NOMO-1 (cell line): ENCODE results near the gene CPA5.
"Not testable (repeated sequence)": the region's sequence is repeated elsewhere in the genome, so short reads cannot be mapped to it uniquely, and the experiment has no call there.

ENCODE experiments used
- DNase-seq, 2 experiments: peaks; one replicate each; lab custom pipeline; 2025; ENCODE audit not compliant: unreplicated experiment in 2 of 2; lab: John Stamatoyannopoulos, UW

CPA5 gene

DNA sequence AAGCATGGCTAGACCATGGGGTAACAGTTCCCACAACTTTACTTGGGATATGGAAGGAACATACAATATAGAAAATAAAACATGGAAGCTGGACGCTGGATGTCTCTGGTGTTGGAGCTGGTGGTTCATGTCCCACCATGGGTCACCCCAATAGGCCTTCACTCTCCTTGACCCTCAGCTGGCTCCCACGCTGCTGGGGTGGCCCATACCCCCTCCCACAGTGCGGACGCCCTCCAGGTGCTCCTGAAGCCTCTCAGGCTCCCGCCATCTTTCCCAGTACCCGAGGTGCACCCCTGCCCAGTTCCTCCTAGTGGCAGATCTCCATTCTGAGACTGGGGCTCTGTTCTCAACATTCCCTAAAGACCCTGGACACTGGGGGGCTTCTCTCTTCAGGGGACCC is 29.9 kb downstream of the CPA5 start:
- no peak for DNase-seq

- DNase-seq: not testable (repeated sequence)
Observed at GRCh38 chr7:130376461-130376860, 31.8 kb downstream of the CPA5 start.

- DNase-seq: no peak
Observed at GRCh38 chr7:130377178-130377577, 32.6 kb downstream of the CPA5 start.

DNA sequence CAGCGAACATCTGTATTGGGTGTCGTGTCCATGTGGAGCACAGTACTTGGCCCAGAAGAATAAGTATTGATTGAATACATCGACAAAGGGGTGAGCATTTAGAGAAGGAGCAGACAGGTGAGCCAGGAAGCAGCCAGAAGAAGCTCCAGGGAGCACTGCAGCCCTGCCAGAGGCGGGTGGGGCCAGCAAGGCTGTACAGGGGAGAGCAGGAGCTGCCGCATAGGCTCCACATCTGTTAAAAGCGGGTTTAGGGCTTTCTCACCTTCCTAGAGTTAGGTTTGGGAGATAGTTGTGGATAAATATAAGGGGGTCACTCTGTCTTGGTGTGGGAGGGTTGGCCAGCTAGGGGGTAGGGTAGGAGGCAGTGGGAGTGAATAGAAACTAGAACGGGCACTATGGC is 34.4 kb downstream of the CPA5 start:
- DNase-seq: no peak

- no peak for DNase-seq
Observed at GRCh38 chr7:130379532-130379920, 34.9 kb downstream of the CPA5 start.

GRCh38 chr7:130379921-130380860 is 35.6 kb downstream of the CPA5 start, which contains the start of gene CPA1:
TSS of gene CPA1 (plus strand) at chr7:130380494. CDS start at chr7:130380521, 27 bp downstream.
- DNase-seq: no peak

GRCh38 chr7:130380861-130381455 is 36.3 kb downstream of the CPA5 start:
- no peak for DNase-seq

DNA sequence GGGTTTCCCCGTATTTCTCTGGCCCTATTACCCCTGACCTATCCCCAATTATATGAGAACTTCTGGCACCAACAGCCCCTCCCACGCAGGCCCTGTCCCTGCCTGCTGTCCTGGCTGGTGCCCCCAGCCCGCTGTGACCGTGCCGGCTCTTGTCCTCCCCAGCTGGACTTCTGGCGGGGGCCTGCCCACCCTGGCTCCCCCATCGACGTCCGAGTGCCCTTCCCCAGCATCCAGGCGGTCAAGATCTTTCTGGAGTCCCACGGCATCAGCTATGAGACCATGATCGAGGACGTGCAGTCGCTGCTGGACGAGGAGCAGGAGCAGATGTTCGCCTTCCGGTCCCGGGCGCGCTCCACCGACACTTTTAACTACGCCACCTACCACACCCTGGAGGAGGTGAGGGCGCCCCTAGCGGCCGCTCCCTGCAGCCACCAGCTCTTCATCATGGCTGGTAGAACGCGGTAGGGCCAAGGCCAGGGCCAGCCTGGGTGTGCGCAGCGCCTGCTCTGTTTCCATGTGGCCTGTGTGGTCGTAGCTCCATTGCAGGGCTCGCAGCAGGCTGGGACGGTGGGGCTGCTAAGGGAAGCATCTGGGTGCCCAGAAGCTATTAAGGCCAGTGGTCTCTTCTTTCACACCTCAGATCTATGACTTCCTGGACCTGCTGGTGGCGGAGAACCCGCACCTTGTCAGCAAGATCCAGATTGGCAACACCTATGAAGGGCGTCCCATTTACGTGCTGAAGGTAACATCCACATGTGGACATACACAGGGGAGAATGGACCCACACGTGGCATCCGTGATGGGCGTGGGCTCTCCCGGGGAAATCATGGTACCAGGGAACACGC is 37.1 kb downstream of the CPA5 start:
- DNase-seq: no peak

DNA sequence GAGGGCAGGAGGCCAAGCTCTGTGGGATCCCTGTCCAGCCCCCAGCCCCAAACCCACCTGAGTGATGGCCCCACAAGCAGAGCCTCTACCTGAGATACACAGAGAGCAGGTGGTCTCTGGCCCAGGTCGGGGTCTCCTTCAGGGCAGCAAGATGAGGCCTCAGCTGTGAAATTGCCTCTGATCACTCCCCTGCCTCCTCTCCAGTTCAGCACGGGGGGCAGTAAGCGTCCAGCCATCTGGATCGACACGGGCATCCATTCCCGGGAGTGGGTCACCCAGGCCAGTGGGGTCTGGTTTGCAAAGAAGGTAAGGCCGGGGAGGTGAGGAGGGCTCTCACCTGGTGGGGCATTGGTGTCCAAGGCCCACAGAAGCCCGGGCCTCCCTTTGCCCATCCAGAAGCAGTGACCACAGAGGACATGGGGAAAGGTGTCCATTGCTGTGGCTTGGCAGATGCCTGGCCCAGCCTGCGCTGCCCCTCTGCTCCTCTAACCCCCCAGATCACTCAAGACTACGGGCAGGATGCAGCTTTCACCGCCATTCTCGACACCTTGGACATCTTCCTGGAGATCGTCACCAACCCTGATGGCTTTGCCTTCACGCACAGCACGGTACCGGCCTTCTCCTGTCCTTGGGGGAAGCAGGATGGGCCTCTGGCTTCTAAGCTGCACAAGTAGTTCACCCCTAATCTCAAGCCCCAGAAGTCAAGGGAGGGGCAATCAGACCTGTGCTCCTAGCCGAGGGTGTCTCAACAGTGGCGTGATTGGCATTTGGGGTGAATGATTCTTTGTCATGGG is 38.8 kb downstream of the CPA5 start:
- no peak for DNase-seq

DNA sequence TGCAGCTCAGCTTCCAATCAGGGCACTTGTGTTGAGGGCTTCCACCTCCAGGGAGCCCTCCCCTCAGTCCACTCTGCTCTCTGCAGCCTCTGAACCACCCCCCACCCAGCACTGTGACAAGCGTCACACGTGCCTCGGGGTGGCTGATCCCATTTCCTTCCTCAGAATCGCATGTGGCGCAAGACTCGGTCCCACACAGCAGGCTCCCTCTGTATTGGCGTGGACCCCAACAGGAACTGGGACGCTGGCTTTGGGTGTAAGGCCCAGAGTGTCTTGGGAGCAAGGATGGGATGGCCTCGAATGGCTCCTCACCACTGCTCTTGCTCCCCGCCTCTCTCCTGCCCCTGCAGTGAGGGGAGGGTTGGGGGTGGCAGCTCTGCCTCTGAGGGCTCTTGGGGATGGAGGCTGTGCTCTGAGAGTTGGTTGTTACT is 39.8 kb downstream of the CPA5 start:
- DNase-seq: no peak

GRCh38 chr7:130384841-130385599 is 40.4 kb downstream of the CPA5 start:
- no peak for DNase-seq

GRCh38 chr7:130385600-130386066 is 41.0 kb downstream of the CPA5 start:
- DNase-seq: no peak

- no peak for DNase-seq
Observed at GRCh38 chr7:130386876-130387275, 42.3 kb downstream of the CPA5 start.

- DNase-seq: no peak
Observed at GRCh38 chr7:130387306-130387627, 42.7 kb downstream of the CPA5 start.

GRCh38 chr7:130387628-130388403 is 43.2 kb downstream of the CPA5 start:
- no peak for DNase-seq

GRCh38 chr7:130388671-130389070 is 44.1 kb downstream of the CPA5 start:
- DNase-seq: no peak

DNA sequence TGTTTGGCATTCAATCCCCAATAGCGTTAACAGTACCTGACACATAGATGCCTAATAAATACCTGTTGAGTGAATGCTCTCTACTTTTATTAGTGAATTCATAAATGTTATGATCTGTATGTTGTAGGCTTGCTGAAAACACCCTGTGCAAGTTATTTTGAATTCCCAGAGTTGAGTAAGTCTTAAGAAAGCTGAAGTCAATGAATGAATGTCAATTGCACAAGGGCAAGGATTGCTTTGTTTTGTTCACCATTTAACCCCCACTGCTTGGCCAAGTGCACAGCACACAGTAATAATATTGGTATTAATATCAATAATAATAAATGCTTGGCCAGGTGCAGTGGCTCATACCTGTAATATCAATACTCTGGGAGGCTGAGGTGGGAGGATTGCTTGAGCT is 45.9 kb downstream of the CPA5 start:
- no peak for DNase-seq

DNA sequence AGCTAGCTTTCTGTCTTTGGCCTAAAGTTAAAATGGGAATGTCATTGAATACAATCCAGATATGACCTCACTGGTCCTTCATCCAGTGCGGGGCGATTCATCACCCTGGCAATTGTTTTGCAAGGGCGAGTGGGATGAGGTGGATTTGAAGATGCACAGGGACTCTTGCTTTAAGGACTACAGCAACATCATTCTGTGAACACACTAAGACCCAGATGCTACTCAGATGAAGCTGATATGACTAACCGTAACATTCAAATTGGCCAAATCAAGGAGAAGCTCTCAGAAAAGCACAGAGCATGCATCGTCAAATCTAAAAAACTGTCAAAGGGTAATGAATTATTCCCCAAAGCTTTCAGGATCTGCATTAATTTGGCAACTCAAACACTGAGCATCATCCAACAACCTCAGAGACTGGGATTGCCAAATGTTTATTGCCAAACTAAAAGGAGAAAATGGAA is 48.5 kb downstream of the CPA5 start:
- DNase-seq: no peak
